ENCODE results near the gene PRICKLE4.

Gene PRICKLE4

GRCh38 chr6:41733707-41734665, 46.6 kb upstream of the PRICKLE4 start:
- peak; percentile 67 for DNase-seq (ENCODE audit: low read depth)
- TF ChIP-seq CTCF (conservative IDR thresholded peaks at IDR 0.05; ENCODE audit: low read length): no peak

GRCh38 chr6:41734666-41735426, 45.7 kb upstream of the PRICKLE4 start:
- peak overlapping the region; percentile 73 for H3K4me3 ChIP-seq (ENCODE audit: low read length)
- DNase-seq (ENCODE audit: low read depth): peak; percentile 74
- no peak for TF ChIP-seq CTCF (conservative IDR thresholded peaks at IDR 0.05; ENCODE audit: low read length)

More at GRCh38 chr6:41733707-41734665, 46.6 kb upstream of the PRICKLE4 start:
- H3K4me3 ChIP-seq (ENCODE audit: low read length): peak overlapping the region; percentile 73

DNA sequence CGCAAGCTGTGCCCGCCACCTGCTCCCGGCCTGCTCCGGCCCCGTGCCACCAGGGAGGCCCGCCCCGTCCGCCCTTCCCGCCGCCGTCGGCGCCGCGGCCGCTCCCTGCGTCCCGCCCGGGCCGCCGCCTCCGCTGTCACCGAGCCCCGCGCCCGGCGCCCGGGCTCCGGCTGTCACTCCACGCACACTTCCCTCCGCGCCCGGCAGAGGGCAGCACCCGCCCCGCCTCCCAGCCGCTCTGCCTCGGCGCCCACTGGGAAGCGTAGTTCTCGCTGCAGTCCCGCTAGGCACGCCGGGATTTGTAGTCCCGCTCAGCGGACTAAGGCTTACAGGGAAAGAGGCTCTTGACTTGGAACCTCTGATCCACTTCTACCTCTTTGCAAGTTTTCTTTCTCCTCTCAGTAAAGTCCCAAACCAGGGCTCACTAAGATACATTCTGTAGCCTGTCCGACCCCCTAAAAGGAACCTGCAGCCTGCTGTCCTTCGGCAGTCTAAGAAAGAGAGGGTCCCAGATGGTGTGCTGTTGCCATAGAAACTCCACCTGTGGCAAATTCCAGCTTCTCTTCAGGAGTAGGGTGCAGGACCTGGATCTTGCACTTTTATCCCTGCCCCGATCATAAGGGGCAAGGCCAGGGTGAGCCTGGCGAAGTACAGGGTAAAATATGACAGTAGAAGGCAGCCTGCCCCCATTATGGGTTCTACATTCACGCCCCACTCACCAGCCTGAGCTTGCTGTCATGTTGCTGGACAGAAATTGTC, 45.0 kb upstream of the PRICKLE4 start, which contains the start of gene TFEB:
Gene TFEB (minus strand): TSS at position 182 of the 759 bp plus-strand sequence. CDS start 44,395 bp downstream, outside the sequence.
- TF ChIP-seq CTCF (conservative IDR thresholded peaks at IDR 0.05; ENCODE audit: low read length): peak; percentile 58
- peak; percentile 86 for DNase-seq (ENCODE audit: low read depth)
- peak within 1 kb of the TSS; percentile 73 for H3K4me3 ChIP-seq (ENCODE audit: low read length)

DNA sequence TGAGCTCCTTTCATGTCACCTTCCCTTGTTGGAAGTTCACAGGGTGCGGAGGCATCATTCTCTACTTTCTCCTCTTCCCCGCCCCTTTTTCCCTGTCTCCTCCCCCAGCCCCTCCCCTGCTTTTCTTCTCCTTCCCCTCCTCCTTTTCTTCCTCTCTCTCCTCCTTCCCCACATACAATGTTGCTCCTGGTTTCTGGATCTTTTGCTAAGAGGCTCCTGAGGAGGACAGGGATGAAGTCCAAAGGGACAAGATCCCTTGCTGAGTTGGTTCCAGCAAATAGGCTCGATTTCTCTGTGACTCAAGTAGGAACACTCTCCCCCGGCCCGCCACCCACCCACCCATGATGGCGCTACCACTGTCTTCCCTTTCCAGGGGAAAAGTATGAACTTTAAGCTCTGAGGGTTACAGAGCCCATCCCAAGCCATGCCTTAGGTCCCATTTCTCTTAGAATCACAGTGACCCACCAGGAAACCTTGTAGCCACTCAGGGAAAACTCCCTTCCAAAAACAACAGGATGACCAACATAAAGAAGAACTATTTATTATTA, 44.3 kb upstream of the PRICKLE4 start:
- DNase-seq (ENCODE audit: low read depth): no peak
- no peak for TF ChIP-seq CTCF (conservative IDR thresholded peaks at IDR 0.05; ENCODE audit: low read length)
- H3K4me3 ChIP-seq (ENCODE audit: low read length): no peak overlapping the region

GRCh38 chr6:41736800-41737555, 43.6 kb upstream of the PRICKLE4 start:
- no peak for TF ChIP-seq CTCF (conservative IDR thresholded peaks at IDR 0.05; ENCODE audit: low read length)
- H3K4me3 ChIP-seq (ENCODE audit: low read length): no peak overlapping the region
- DNase-seq (ENCODE audit: low read depth): no peak

DNA sequence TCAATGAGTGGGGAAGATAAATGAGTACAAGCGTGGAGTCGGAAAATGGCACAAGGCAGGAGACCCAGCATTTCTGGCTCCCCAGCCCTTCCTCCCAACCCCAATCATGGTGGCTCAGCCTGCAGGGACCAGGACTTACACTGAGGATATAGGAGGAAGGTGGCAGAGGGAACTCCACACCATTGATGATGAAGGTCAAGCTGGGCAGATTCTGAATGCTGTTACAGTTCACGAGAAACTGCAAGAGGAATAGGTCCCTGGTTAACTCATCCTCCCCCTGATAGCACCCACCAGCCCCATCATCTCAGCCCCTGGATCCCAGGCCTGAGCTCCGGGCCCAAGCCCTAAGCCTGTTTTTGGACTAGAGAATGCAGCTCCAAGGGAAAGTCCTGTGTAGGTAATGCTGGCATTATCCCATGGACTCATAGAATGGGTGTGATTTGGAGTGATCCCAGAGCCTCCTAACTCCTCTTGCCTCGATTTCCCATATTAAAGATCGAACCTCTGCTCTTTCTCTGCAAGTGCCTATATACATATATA, 42.9 kb upstream of the PRICKLE4 start:
- no peak overlapping the region for H3K4me3 ChIP-seq (ENCODE audit: low read length)
- no peak for DNase-seq (ENCODE audit: low read depth)
- no peak for TF ChIP-seq CTCF (conservative IDR thresholded peaks at IDR 0.05; ENCODE audit: low read length)

Data from AG10803 (cell line).